Fibroblast of mammary gland (primary cell): Measurements from ENCODE around the gene ENPP3.

Source experiments
- DNase-seq: peaks from one replicate; pipeline ENCODE4 v3.0.0-alpha.2; 2010; ENCODE audit warnings: low read depth
- H3K4me3 ChIP-seq: 2 replicates; pipeline ENCODE4 v1.5.1; 2011; ENCODE audit warnings: low read depth, mild to moderate bottlenecking, low read length, moderate library complexity; ENCODE audit not compliant: control insufficient read depth
- TF ChIP-seq, protein P1 (sequence below): conservative IDR thresholded peaks from 2 replicates; pipeline ENCODE4 v1.5.1; 2011; ENCODE audit warnings: low read depth, low read length, inconsistent platforms; ENCODE audit not compliant: control insufficient read depth, insufficient read depth

ENPP3 gene

DNA sequence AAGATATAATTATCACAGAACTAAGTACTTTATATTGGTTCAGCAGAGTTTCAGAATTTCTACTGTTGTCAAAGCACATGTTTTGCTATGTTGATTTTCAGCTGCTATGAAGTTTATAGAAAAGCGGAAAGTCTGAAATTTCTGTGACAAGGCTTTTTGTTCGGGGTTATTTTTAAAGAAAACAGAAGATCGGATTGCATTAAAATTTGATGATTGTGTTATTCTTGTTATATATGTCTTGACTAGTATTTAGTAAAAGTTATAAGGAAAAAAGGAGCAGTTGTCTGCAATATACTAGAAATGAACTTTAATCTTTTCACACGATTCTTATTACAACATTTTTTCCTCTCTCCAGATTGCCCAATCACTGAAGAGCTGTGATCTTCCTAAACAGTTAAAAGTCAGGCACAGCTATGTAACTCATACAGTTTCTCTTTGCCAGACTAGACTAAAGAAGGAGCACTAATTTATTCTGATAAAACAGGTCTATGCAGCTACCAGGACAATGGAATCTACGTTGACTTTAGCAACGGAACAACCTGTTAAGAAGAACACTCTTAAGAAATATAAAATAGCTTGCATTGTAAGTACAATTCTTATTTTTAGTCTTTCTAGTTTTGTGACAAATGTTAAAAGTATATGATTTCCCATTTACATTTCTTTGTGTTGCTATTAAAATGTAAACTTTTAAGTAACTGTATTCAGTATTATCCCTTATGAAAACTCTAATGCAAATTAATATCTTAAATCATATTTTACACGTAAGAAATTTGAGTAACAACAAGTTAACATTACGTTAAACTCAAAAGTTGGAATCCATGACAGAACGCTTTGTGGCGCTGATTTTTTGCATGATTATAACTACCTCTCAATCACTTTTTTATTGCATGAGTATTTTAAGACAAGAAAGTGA, at the start of gene ENPP3:
TSS of gene ENPP3 (plus strand) at position 423 of the 913 bp plus-strand sequence. CDS start at position 506, 83 bp downstream.
- DNase-seq = peak; percentile 14
- H3K4me3 ChIP-seq = no peak within 1 kb of the TSS
- TF ChIP-seq, protein P1, sequence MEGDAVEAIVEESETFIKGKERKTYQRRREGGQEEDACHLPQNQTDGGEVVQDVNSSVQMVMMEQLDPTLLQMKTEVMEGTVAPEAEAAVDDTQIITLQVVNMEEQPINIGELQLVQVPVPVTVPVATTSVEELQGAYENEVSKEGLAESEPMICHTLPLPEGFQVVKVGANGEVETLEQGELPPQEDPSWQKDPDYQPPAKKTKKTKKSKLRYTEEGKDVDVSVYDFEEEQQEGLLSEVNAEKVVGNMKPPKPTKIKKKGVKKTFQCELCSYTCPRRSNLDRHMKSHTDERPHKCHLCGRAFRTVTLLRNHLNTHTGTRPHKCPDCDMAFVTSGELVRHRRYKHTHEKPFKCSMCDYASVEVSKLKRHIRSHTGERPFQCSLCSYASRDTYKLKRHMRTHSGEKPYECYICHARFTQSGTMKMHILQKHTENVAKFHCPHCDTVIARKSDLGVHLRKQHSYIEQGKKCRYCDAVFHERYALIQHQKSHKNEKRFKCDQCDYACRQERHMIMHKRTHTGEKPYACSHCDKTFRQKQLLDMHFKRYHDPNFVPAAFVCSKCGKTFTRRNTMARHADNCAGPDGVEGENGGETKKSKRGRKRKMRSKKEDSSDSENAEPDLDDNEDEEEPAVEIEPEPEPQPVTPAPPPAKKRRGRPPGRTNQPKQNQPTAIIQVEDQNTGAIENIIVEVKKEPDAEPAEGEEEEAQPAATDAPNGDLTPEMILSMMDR = no peak

DNA sequence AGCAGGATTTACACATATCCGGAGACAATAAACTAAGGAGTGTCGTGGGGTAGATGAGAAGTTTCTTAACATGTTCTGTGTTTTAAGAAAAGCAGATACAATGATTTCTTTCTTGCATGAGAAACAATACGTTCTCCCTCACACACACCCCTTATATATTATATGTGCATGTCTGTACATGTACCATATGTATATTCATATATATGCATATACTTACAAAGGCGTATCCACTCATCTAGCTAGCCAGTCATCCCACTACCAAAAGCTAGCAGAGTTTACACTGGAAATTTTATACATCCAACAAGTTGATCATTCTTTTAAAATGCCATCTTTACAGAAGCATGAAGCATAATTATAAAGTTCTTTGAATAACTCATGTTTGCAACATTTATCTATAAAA, 49.2 kb upstream of the ENPP3 start:
- TF ChIP-seq, protein P1 = no peak

GRCh38 chr6:131588643-131589042, 48.5 kb upstream of the ENPP3 start:
- TF ChIP-seq, protein P1 = no peak
- H3K4me3 ChIP-seq = no peak overlapping the region
- no peak for DNase-seq

More for the DNA sequence above, 49.2 kb upstream of the ENPP3 start:
- no peak overlapping the region for H3K4me3 ChIP-seq
- DNase-seq = no peak

- H3K4me3 ChIP-seq = no peak overlapping the region
- no peak for DNase-seq
- TF ChIP-seq, protein P1 = no peak
Observed at GRCh38 chr6:131592935-131593334, 44.2 kb upstream of the ENPP3 start.

- DNase-seq = no peak
- no peak overlapping the region for H3K4me3 ChIP-seq
- TF ChIP-seq, protein P1 = no peak
Observed at GRCh38 chr6:131594074-131594473, 43.0 kb upstream of the ENPP3 start.

- TF ChIP-seq, protein P1 = peak; percentile 24
Observed at GRCh38 chr6:131597446-131597845, 39.7 kb upstream of the ENPP3 start.

More at GRCh38 chr6:131597446-131597845, 39.7 kb upstream of the ENPP3 start:
- H3K4me3 ChIP-seq = no peak overlapping the region
- DNase-seq = peak; percentile 5
